AG04450 (cell line): ENCODE results near the gene LIN7B. TPM values are rescaled to one million over a fixed set of nuclear protein-coding genes. Genes with fewer than 3 reads are reported as not detected.

Experiments used
- CTCF ChIA-PET: fragments of 300-600, 350-600 bp; formaldehyde crosslinking; extraction: SDS; loops from one replicate; lab custom pipeline; 2022; ENCODE audit warnings: antibody characterized with exemption, inconsistent platforms; lab: Charles Lee
- POLR2A ChIA-PET: fragments of 350-600 bp; formaldehyde crosslinking; extraction: SDS; loops from one replicate; lab custom pipeline; 2021; ENCODE audit warnings: antibody characterized with exemption, inconsistent platforms; lab: Yijun Ruan, JAX
- DNase-seq: peaks from one replicate; pipeline ENCODE4 v3.0.0-alpha.2; 2011; ENCODE audit warnings: low read depth, low spot score
- H3K27ac ChIP-seq: one replicate; pipeline ENCODE4 v1.5.1; 2012; ENCODE audit warnings: low read depth, low read length, control low read depth
- H3K27me3 ChIP-seq: one replicate; pipeline ENCODE4 v1.6.0; 2012; ENCODE audit warnings: low read length; ENCODE audit not compliant: control insufficient read depth, insufficient read depth
- H3K4me3 ChIP-seq: 2 replicates; pipeline ENCODE4 v1.5.1; 2011; ENCODE audit warnings: mild to moderate bottlenecking, low read depth, low read length, control low read depth
- H3K9me3 ChIP-seq: 2 replicates; pipeline ENCODE4 v1.5.1; 2012; ENCODE audit warnings: low read length; ENCODE audit not compliant: control insufficient read depth, insufficient read depth
- polyA plus RNA-seq: library from polyadenylated mRNA; depleted of rRNA; stranded (reverse); fragments of >200 nt; gene quantifications from 2 replicates; pipeline ENCODE4 v1.2.3, GENCODE V29; 2011
- TF ChIP-seq, protein P1 (sequence below): IDR thresholded peaks from 2 replicates; pipeline ENCODE4 v1.5.1; 2011; ENCODE audit warnings: low read depth, low read length, control low read depth, inconsistent platforms

Gene LIN7B
- polyA plus RNA-seq, 1 experiment: 4.2 TPM

GRCh38 chr19:49107625-49108459 lies 6.3 kb upstream of the LIN7B start:
- DNase-seq: no peak
- ChIA-PET POLR2A (no interaction called here), CTCF (interaction anchor here (1.0 to 1.4 kb wide), 2 partner anchors 10 to 13 kb away, joined by 4 to 5 read pairs; no protein-coding TSS in a partner anchor)
- H3K4me3 ChIP-seq: no peak overlapping the region
- no peaks in the 10 kb centered on the region for H3K27me3 ChIP-seq
- H3K27ac ChIP-seq: no peak overlapping the region
- no peaks in the 10 kb centered on the region for H3K9me3 ChIP-seq
- TF ChIP-seq, protein P1, sequence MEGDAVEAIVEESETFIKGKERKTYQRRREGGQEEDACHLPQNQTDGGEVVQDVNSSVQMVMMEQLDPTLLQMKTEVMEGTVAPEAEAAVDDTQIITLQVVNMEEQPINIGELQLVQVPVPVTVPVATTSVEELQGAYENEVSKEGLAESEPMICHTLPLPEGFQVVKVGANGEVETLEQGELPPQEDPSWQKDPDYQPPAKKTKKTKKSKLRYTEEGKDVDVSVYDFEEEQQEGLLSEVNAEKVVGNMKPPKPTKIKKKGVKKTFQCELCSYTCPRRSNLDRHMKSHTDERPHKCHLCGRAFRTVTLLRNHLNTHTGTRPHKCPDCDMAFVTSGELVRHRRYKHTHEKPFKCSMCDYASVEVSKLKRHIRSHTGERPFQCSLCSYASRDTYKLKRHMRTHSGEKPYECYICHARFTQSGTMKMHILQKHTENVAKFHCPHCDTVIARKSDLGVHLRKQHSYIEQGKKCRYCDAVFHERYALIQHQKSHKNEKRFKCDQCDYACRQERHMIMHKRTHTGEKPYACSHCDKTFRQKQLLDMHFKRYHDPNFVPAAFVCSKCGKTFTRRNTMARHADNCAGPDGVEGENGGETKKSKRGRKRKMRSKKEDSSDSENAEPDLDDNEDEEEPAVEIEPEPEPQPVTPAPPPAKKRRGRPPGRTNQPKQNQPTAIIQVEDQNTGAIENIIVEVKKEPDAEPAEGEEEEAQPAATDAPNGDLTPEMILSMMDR: no peak

- no peak for DNase-seq
- CTCF ChIA-PET: interaction anchor here (0.6 to 1.4 kb wide), 2 partner anchors 12 to 18 kb away, joined by 4 to 5 read pairs; no protein-coding TSS in a partner anchor
- H3K27ac ChIP-seq: no peak overlapping the region
- H3K4me3 ChIP-seq: no peak overlapping the region
- TF ChIP-seq, protein P1: no peak
- POLR2A ChIA-PET: interaction anchor here (0.6 kb wide), 2 partner anchors 157 to 399 kb away, joined by 3 read pairs; no protein-coding TSS in a partner anchor
- no peaks in the 10 kb centered on the region for H3K9me3 ChIP-seq
- H3K27me3 ChIP-seq: no peaks in the 10 kb centered on the region
Measured at GRCh38 chr19:49109051-49109450, 5.1 kb upstream of the LIN7B start.

GRCh38 chr19:49109569-49110233 lies 4.5 kb upstream of the LIN7B start:
- TF ChIP-seq, protein P1: no peak
- no peak for DNase-seq
- Histone ChIP-seq H3K9me3 (no peaks in the 10 kb centered on the region), H3K27me3 (no peaks in the 10 kb centered on the region), H3K4me3 (no peak overlapping the region), H3K27ac (no peak overlapping the region)
- ChIA-PET POLR2A (interaction anchor here (0.6 kb wide), 2 partner anchors 22 to 156 kb away, joined by 3 read pairs; no protein-coding TSS in a partner anchor), CTCF (interaction anchor here (1.4 to 2.3 kb wide), 2 partner anchors 12 kb away, joined by 5 to 11 read pairs; no protein-coding TSS in a partner anchor)

- H3K27ac ChIP-seq: no peak overlapping the region
- no peaks in the 10 kb centered on the region for H3K27me3 ChIP-seq
- POLR2A ChIA-PET: no interaction called here
- no peak overlapping the region for H3K4me3 ChIP-seq
- TF ChIP-seq, protein P1: no peak
- no peak for DNase-seq
- CTCF ChIA-PET: interaction anchor here (0.9 to 2.3 kb wide), 2 partner anchors 13 to 88 kb away, joined by 3 to 11 read pairs; no protein-coding TSS in a partner anchor
- no peaks in the 10 kb centered on the region for H3K9me3 ChIP-seq
Measured at GRCh38 chr19:49110567-49110966, 3.6 kb upstream of the LIN7B start.
